Activated T-helper 2 cell treated with anti-CD3 and anti-CD28 coated beads, Interferon-gamma antibody, Interleukin-2, Interleukin-4, amounts not matched to agents 10 μg/mL and 5 μg/mL and 100 μg/mL, durations not matched to agents 14 hours and 24 hours and 36 hours (primary cell): Measurements from ENCODE around the gene ETV2. TPM values are rescaled to one million over a fixed set of nuclear protein-coding genes. Genes with fewer than 3 reads are reported as not detected.
"Not testable (repeated sequence)": the region's sequence is repeated elsewhere in the genome, so short reads cannot be mapped to it uniquely, and the experiment has no call there.

Source experiments
- DNase-seq: peaks from one replicate; pipeline ENCODE4 v3.0.0; 2021; ENCODE audit warnings: low spot score
- H3K27ac Mint-ChIP-seq: one replicate; pipeline ENCODE4 v1.8.0; 2021; ENCODE audit warnings: mixed read lengths
- H3K27me3 Mint-ChIP-seq: one replicate; pipeline ENCODE4 v1.8.0; 2021; ENCODE audit warnings: low read depth, mixed read lengths
- H3K36me3 Mint-ChIP-seq: one replicate; pipeline ENCODE4 v1.8.0; 2021; ENCODE audit warnings: low read depth, mixed read lengths
- H3K4me1 Mint-ChIP-seq: one replicate; pipeline ENCODE4 v1.8.0; 2021; ENCODE audit warnings: low read depth, mixed read lengths
- H3K4me3 Mint-ChIP-seq: one replicate; pipeline ENCODE4 v1.8.0; 2021; ENCODE audit warnings: low read depth, mild to moderate bottlenecking, moderate library complexity, mixed read lengths
- H3K9me3 Mint-ChIP-seq: one replicate; pipeline ENCODE4 v1.8.0; 2021; ENCODE audit warnings: mixed read lengths
- intact Hi-C: fragments of 100-400 bp; cut with micrococcal nuclease; formaldehyde crosslinking; loops from one replicate; pipeline ENCODE4 v1.15.1; 2023
- total RNA-seq: library from RNA; stranded (reverse); gene quantifications from 2 replicates; pipeline ENCODE4 v1.2.3, GENCODE V29; 2022

ETV2 gene
- total RNA-seq, 1 donor from 2014 or later: 1.0 TPM

DNA sequence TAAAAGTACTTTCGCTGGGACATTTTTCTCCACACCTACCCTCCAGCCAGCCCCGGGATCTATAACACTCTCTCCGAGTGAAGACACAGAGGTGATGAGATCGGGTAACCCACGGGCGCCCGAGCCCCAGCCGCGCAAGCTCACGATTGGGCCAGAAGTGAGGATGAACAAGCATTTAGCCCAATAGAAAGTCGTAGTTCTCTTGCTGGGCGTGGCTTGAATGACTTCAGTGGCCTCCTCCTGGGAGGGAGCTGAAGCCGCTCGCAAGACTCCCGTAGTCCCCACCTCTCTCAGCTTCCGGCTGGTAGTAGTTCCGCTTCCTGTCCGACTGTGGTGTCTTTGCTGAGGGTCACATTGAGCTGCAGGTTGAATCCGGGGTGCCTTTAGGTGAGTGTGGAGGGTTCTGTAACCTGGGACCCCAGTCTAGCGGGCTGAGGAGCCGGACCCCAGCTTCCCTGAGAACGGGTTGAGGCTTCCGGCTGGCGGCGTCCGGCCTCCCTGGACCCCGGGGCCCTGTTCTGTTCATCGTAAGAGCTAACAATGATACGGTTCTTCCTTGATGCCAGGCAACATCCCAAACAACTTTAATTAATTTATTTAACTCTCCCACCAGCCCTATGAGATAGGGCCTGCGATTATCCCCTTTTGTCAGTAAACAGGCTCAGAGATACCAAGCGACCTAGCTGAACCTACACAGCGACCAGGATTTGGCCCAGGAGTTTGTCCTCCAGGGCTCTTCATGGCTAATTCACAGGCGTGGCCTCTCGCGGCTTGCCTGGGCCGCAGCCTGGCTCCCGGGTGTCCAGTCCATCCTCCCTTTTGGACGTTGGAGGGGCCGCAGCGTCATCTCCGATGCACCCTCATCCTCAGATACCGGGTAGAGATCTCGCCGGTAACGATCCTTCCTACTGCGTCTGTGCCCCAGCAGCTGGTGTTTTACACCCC, 6.7 kb downstream of the ETV2 start, which contains the start of gene COX6B1:
TSS of gene COX6B1 (plus strand) at position 307 of the 945 bp plus-strand sequence. CDS start 2,921 bp downstream, outside the sequence.
- DNase-seq: peak; percentile 93
- Mint-ChIP-seq H3K9me3 (no peaks in the 10 kb centered on the region), H3K27ac (peak within 1 kb of the TSS; percentile 71), H3K4me1 (peaks cover 17% of the 10 kb centered on the region), H3K27me3 (no peaks in the 10 kb centered on the region), H3K36me3 (peaks cover 28% of the 10 kb centered on the region), H3K4me3 (peak within 1 kb of the TSS; percentile 96)
- intact Hi-C loops: loop anchor here (5.0 to 10.0 kb wide), 3 partner anchors 94 to 467 kb away; partner anchors contain the start of genes IGFLR1, OVOL3, POLR2I and TBCB

DNA sequence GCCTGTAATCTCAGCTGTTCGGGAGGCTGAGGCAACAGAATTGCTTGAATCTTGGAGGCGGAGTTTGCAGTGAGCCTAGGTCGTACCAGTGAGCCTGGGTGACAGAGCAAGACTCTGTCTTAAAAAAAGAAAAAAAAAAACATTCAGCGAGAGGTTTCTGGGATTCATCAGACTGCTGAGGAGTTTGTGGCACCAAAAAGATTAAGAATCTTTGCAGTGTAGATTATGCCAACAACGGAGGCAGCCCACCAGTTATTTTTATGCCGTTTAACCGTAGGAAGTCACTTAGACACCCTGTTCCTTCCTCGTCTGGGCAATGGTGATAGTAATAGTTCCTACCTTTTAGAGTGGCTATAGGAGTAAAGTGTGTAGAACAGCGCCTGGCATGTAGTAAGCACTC, 9.0 kb downstream of the ETV2 start:
- Mint-ChIP-seq H3K4me1 (peaks cover 8% of the 10 kb centered on the region), H3K9me3 (no peaks in the 10 kb centered on the region), H3K36me3 (peaks cover 44% of the 10 kb centered on the region), H3K27ac (no peak overlapping the region), H3K4me3 (peak overlapping the region; percentile 37), H3K27me3 (no peaks in the 10 kb centered on the region)
- no peak for DNase-seq
- intact Hi-C loops: no loop called here

DNA sequence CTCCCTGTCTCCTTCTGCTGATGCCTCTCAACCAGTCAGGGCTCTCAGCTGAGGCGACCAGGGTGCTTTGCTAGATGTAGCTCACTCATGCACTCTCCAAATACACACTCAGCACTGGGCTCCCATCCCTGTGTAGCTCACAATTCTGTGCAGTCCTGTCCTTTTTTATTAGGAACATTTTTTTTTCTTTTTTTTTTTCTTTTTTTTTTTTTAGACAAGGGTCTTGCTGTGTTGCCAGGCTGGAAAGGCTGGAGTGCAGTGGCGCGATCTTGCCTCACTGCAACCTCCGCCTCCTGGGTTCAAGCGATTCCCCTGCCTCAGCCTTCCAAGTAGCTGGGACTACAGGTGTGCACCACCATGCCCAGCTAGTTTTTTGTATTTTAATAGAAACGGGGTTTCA, 13.3 kb downstream of the ETV2 start:
- H3K9me3 Mint-ChIP-seq, H3K27ac Mint-ChIP-seq, H3K27me3 Mint-ChIP-seq, H3K4me1 Mint-ChIP-seq, H3K4me3 Mint-ChIP-seq, intact Hi-C loops, DNase-seq: not testable (repeated sequence)
- H3K36me3 Mint-ChIP-seq: peaks cover 59% of the 10 kb centered on the region

DNA sequence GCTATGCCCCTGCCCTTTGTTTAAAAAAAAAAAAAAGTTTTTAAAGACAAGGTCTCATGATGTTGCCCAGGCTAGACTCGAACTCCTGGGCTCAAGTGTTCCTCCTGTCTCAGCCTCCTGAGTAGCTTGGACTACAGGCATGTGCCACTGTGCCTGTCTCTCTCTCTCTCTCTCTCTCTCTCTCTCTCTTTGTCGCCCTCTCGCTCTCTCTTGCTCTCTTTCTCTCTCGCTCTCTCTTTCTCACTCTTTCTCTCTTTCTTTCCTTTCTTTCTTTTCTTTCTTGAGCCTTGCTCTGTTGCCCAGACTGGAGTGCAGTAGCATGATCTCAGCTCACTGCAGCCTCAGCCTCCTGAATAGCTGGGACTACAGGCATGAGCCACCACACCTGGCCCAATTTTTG, 14.1 kb downstream of the ETV2 start:
- Mint-ChIP-seq H3K9me3 (no peaks in the 10 kb centered on the region), H3K4me1 (peaks cover 6% of the 10 kb centered on the region), H3K4me3 (no peak overlapping the region), H3K27ac (no peak overlapping the region), H3K36me3 (peaks cover 57% of the 10 kb centered on the region), H3K27me3 (no peaks in the 10 kb centered on the region)
- intact Hi-C loops: no loop called here
- DNase-seq: no peak

DNA sequence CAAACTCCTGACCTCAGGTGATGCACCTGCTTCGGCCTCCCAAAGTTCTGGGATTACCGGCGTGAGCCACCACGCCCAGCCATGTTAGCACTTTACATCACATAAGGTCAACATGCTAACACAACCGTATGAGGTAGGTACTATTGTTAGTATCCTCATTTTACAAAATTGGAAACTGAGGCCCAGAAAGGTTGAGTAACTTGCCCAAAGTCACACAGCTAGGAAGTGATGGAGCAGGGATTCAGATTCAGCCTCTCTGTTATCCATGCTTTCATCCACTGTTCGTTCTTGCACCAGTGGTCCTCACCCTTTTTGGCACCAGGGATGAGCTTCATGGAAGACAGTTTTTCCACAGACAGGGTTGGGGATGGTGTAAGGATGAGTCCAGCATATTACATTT, 15.2 kb downstream of the ETV2 start:
- H3K4me1 Mint-ChIP-seq: peaks cover 1% of the 10 kb centered on the region
- DNase-seq: no peak
- H3K4me3 Mint-ChIP-seq: no peak overlapping the region
- no peak overlapping the region for H3K27ac Mint-ChIP-seq
- H3K9me3 Mint-ChIP-seq: no peaks in the 10 kb centered on the region
- H3K36me3 Mint-ChIP-seq: peaks cover 48% of the 10 kb centered on the region
- no peaks in the 10 kb centered on the region for H3K27me3 Mint-ChIP-seq
- intact Hi-C loops: no loop called here

DNA sequence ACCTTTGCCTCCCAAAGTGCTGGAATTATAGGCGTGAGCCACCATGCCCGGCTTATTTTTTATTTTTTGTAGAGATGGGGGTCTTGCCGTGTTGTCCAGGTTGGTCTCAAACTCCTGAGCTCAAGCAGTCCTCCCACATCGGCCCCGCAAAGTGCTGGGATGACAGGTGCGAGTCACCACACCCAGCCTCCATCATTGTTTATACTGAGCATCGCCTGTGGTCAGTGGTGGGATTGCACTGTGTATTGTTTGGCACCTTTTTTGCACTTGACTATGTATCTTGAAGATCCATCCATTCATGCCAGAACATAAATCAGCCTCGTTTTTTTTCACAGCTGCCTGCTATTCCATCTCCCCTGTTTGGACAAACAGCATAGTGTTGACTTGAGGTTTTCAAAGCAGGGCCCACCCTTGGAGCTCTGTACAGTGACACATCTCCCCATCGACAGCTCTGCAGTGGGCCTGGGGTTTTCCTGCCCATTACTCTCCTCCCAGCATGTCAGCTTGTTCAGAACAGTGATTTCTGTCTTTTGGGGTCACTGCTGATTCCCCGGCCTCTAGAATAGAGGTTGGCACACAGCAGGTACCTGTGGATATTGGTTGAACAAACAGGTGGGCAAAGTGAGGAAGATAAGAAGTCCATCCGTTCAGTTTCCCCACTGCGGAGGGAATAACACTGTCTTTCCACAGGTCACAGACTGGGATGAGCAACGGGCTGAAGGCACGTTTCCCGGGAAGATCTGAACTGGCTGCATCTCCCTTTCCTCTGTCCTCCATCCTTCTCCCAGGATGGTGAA, 16.6 kb downstream of the ETV2 start:
- Mint-ChIP-seq H3K9me3 (no peaks in the 10 kb centered on the region), H3K4me1 (no peaks in the 10 kb centered on the region), H3K4me3 (no peak overlapping the region)

DNA sequence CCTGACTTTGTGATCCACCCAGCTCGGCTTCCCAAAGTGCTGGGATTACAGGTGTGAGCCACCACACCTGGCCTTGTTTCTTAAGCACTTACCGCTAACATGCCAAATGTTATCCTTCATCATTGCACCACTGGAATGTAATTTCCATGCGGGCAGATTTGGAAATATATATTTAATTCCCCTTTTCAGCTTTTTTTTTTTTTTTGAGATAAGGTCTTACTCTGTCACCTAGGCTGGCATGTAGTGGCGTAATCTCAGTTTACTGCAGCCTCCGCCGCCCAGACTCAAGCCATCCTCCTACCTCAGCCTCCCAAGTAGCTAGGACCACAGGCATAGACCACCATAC, 20.4 kb downstream of the ETV2 start:
- H3K4me1 Mint-ChIP-seq: no peaks in the 10 kb centered on the region
- H3K36me3 Mint-ChIP-seq: peaks cover 19% of the 10 kb centered on the region
- intact Hi-C loops: no loop called here
- no peak for DNase-seq
- H3K27me3 Mint-ChIP-seq: no peaks in the 10 kb centered on the region
- H3K9me3 Mint-ChIP-seq: no peaks in the 10 kb centered on the region
- H3K27ac Mint-ChIP-seq: no peak overlapping the region
- H3K4me3 Mint-ChIP-seq: no peak overlapping the region

More for the DNA sequence above, 16.6 kb downstream of the ETV2 start:
- Mint-ChIP-seq H3K27ac (no peak overlapping the region), H3K36me3 (peaks cover 43% of the 10 kb centered on the region), H3K27me3 (no peaks in the 10 kb centered on the region)
- intact Hi-C loops: no loop called here
- no peak for DNase-seq

DNA sequence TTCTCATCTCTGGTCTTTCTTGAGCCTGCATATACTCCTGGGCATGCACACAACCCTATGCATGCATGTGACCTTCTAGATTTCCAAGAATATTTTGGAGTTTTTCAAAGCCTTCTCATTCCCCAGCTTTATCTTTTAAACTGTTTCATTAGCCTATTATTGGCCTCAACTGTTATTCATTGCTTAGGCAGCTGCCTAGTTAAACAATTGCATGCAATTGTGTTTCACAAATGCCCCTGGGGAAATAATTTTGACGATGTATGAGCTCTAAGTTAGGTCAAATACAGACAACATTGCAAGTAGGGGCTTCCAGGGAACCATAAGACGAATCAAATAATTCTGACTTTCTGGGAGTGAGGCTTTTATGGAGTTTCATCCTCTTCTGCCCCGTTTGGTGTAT, 22.4 kb downstream of the ETV2 start:
- H3K27ac Mint-ChIP-seq: no peak overlapping the region
- intact Hi-C loops: no loop called here
- peaks cover 6% of the 10 kb centered on the region for H3K36me3 Mint-ChIP-seq
- DNase-seq: no peak
- no peak overlapping the region for H3K4me3 Mint-ChIP-seq
- no peaks in the 10 kb centered on the region for H3K4me1 Mint-ChIP-seq
- no peaks in the 10 kb centered on the region for H3K9me3 Mint-ChIP-seq
- H3K27me3 Mint-ChIP-seq: peaks cover under 1% of the 10 kb centered on the region

DNA sequence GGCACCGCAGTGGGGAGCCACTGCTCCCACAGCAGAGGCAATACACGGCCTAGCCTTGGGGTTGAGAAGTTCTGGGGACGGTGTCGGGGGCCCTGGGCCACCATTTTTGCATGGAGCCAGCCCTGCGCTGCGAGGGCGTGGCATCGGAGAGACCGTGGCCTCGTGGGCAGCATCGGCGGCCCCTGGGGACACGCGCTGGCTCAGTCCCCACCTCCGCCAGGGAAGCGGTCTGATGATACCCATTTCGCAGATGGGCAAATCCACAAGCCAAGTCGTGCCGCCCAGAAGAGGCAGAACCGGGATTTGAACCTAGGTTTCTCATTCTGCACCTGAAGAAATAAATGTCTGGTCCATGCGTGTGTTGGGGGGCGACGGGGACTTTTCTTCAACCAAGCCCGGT, 23.6 kb downstream of the ETV2 start:
- DNase-seq: no peak
- H3K27me3 Mint-ChIP-seq: peaks cover 11% of the 10 kb centered on the region
- no peak overlapping the region for H3K4me3 Mint-ChIP-seq
- H3K36me3 Mint-ChIP-seq: no peaks in the 10 kb centered on the region
- peaks cover 2% of the 10 kb centered on the region for H3K4me1 Mint-ChIP-seq
- no peak overlapping the region for H3K27ac Mint-ChIP-seq
- intact Hi-C loops: no loop called here
- no peaks in the 10 kb centered on the region for H3K9me3 Mint-ChIP-seq

DNA sequence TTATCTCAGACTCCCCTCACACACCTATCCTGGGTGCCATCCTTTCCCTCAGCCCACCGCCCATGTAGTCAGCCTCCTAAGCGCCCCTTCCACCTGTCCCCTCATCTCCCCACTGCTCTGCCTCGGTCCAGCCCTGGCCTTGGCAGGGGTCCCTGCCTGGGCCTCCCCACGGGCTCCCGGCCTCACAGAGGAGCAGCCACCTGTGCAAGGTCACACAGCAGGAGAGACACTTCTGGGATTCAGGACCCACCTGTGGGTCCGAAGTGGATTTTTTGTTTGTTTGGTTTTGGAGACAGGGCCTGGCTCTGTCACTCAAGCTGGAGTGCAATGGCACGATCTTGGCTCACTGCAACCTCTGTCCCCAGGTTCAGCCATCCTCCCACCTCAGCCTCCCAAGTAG, 24.1 kb downstream of the ETV2 start:
- Mint-ChIP-seq H3K27ac (no peak overlapping the region), H3K4me1 (peaks cover 2% of the 10 kb centered on the region), H3K9me3 (no peaks in the 10 kb centered on the region), H3K36me3 (no peaks in the 10 kb centered on the region), H3K27me3 (peaks cover 12% of the 10 kb centered on the region), H3K4me3 (no peak overlapping the region)
- intact Hi-C loops: no loop called here
- no peak for DNase-seq

DNA sequence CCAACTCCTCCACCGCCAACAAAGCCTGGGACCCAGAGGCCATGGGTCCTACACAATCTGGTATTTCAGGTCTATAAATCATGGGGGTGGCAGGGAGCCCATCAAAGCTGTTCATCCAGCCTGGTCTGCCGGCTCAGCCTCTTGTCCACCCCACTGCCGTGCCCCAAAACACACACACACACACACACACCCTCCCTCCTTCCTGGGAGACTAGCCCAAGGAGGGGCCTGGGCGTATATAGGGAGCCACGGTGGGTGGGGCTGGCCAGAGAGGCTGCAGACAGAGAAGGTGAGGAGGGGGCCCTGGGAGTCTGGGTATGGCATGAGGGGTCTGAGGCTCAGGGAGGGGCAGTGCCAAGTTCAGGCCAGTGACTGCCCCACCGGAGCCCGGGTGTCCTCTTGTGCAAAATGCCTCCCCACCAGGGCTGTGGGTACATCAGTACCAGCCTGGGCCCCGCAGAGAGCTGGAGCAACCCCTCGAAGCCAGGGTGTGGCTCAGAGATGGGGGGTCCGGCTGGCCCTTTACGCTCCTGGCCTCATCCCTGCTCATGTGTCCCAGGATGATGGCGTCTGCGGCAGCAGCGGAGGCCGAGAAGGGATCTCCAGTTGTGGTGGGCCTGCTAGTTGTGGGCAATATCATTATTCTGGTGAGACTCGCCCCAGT, 24.8 kb downstream of the ETV2 start, which contains the start of gene UPK1A:
TSS of gene UPK1A (plus strand) at position 267 of the 663 bp plus-strand sequence. CDS start at position 563, 296 bp downstream.
- Mint-ChIP-seq H3K4me3 (no peak within 1 kb of the TSS), H3K4me1 (peaks cover 2% of the 10 kb centered on the region), H3K27ac (no peak within 1 kb of the TSS), H3K27me3 (peaks cover 14% of the 10 kb centered on the region), H3K9me3 (no peaks in the 10 kb centered on the region), H3K36me3 (no peaks in the 10 kb centered on the region)
- intact Hi-C loops: no loop called here
- DNase-seq: no peak

DNA sequence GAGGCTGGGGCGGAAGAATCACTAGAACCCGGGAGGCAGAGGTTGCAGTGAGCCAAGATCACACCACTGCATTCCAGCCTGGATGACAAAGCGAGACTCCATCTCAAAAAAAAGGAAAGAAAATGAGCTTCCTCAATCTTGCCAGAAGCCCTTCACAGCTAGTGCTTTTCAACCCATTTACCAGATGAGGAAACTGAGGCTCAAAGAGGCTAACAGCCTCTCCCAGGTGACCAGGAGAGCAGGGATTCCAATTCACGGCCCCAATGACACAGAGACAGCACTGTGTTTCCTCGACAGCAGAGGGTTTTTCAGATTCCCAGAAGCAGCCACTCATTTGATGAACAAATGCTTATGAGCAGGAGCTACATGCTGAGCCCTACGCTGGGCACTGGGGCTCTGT, 28.0 kb downstream of the ETV2 start:
- Mint-ChIP-seq H3K36me3 (no peaks in the 10 kb centered on the region), H3K27me3 (peaks cover 29% of the 10 kb centered on the region), H3K27ac (no peak overlapping the region), H3K9me3 (no peaks in the 10 kb centered on the region), H3K4me1 (peaks cover 13% of the 10 kb centered on the region), H3K4me3 (no peak overlapping the region)
- no peak for DNase-seq
- intact Hi-C loops: no loop called here
